Sigmoid colon (tissue), 7 donors: ENCODE measurements around the gene SULT2A1. TPM values are rescaled to one million over a fixed set of nuclear protein-coding genes. Genes with fewer than 3 reads are reported as not detected.

ENCODE experiments used
- DNase-seq: peaks from one replicate; pipeline ENCODE4 v3.0.0-alpha.2; 2019
- H3K27ac ChIP-seq, 4 donors: fragments of 200-600 bp; sonication (generic); one replicate each; pipeline ENCODE4 v1.5.1; 2016 to 2019; ENCODE audit warnings: mild to moderate bottlenecking in 1 of 4
- H3K27me3 ChIP-seq, 3 donors: fragments of 200-600 bp; sonication (generic); one replicate each; pipeline ENCODE4 v1.5.1; 2019; ENCODE audit warnings: mild to moderate bottlenecking in 1 of 3
- H3K36me3 ChIP-seq, 4 donors: fragments of 200-600 bp; sonication (generic); one replicate each; pipeline ENCODE4 v1.5.1; 2016 to 2019
- H3K4me1 ChIP-seq, 4 donors: fragments of 200-600 bp; sonication (generic); one replicate each; pipeline ENCODE4 v1.5.1; 2017 to 2019
- H3K4me3 ChIP-seq, 4 donors: fragments of 200-600 bp; sonication (generic); one replicate each; pipeline ENCODE4 v1.5.1; 2017 to 2019; ENCODE audit warnings: mild to moderate bottlenecking in 2 of 4, moderate library complexity in 1 of 4
- H3K9me3 ChIP-seq, 4 donors: fragments of 200-600 bp in 3 of 4; sonication (generic) in 3 of 4; one replicate each; pipeline versions ENCODE4 v1.5.1 to v1.6.1; 2013 to 2019
- EP300 ChIP-seq, 4 donors: sonication (generic); formaldehyde crosslinking; IDR thresholded peaks; one replicate each; pipeline ENCODE4 v1.6.1; 2017; ENCODE audit warnings: antibody characterized with exemption in 4 of 4
- POLR2A ChIP-seq, 2 donors: fragments of 450-650 bp; IDR thresholded peaks; one replicate each; pipeline ENCODE4 v1.6.1; 2016; ENCODE audit warnings: antibody characterized with exemption in 2 of 2, mild to moderate bottlenecking in 2 of 2, moderate library complexity in 2 of 2
- POLR2AphosphoS5 ChIP-seq, 4 donors: sonication (generic); formaldehyde crosslinking; IDR thresholded peaks; one replicate each; pipeline ENCODE4 v1.6.1; 2017; ENCODE audit warnings: antibody characterized with exemption in 4 of 4
- WGBS, 2 donors: extraction: QIAGEN DNeasy Blood & Tissue Kit; methylation state at CpG; one replicate each; pipeline ENCODE4 v1.1.7; 2013; 5-methylcytosine and 5-hydroxymethylcytosine counted together
- intact Hi-C: fragments of 100-400 bp; cut with DNase I; formaldehyde crosslinking; loops from one replicate; pipeline ENCODE4 v1.15.1; 2023
- polyA plus RNA-seq, 3 donors: library from polyadenylated mRNA; stranded (reverse); fragments of 200-250 nt; gene quantifications; one replicate each; pipeline ENCODE4 v1.2.3, GENCODE V29; 2013
- total RNA-seq, 4 donors: library from RNA; depleted of rRNA; stranded (reverse); fragments of >200 nt; gene quantifications; one replicate each; pipeline ENCODE4 v1.1.0, GENCODE V29; 2016
- TF ChIP-seq, protein P1 (sequence below), 4 experiments: fragments of 450-650 bp in 3 of 4; fragments of 200-600 bp in 1 of 4; IDR thresholded peaks; one replicate each; pipeline ENCODE4 v1.5.1; 2016 to 2019; ENCODE audit warnings: antibody characterized with exemption in 4 of 4, mild to moderate bottlenecking in 3 of 4, moderate library complexity in 2 of 4
- donor health status: healthy with polysubstance abuse.
- donor health status: Bipolar disorder and iron deficiency.
- donor health status: healthy.

SULT2A1 gene
- total and polyA plus RNA-seq, 7 donors: 0.07 to 0.23 TPM; not detected in 5

DNA sequence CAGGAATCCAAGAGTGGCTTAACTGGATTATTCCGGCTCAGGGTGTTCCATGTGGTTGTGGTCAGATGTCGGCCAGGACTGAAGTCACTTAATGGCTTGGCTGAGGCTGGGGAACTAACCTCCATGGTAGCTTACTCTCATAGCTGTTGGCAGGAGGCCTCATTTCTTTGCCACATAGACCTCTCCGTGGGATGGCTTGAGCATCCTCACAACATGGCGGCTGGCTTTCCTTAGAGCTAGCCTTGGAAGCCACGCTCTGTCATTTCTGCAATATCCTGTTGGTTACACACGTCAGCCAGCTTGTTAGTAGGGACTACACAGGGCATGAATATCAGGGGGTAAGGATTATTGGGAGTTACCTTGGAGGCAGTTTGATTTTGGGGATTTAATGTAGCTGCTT lies 59.3 kb downstream of the SULT2A1 start:
- WGBS, 2 donors: 91% methylated on average over 6 of the region's 6 CpGs
- intact Hi-C loops: no loop called here

DNA sequence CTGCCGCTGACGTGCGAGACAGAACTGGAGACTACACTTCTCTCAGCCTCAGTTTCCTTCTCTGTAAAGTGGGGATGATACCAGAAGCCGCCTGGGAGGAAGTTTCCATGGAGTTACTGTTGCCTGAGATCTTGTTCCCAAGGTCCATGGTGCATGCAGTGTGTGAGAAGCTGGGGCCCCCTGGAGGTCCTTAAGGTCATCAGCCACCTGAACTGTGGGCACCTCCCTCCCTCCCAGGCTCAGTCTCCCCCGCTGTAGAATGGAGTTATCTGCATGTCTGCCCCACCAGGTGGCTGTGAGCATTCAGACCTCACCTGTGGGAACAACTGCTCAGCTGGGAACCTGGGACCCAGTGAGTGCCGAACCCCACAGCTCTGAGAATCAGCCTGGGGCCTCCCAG lies 61.7 kb downstream of the SULT2A1 start:
- no peak for DNase-seq
- no peak overlapping the region for H3K4me3 ChIP-seq
- TF ChIP-seq EP300 (IDR thresholded peaks at IDR 0.05) (no peak), POLR2AphosphoS5 (IDR thresholded peaks at IDR 0.05) (no peak), POLR2A (IDR thresholded peaks at IDR 0.05) (no peak)
- TF ChIP-seq, protein P1, sequence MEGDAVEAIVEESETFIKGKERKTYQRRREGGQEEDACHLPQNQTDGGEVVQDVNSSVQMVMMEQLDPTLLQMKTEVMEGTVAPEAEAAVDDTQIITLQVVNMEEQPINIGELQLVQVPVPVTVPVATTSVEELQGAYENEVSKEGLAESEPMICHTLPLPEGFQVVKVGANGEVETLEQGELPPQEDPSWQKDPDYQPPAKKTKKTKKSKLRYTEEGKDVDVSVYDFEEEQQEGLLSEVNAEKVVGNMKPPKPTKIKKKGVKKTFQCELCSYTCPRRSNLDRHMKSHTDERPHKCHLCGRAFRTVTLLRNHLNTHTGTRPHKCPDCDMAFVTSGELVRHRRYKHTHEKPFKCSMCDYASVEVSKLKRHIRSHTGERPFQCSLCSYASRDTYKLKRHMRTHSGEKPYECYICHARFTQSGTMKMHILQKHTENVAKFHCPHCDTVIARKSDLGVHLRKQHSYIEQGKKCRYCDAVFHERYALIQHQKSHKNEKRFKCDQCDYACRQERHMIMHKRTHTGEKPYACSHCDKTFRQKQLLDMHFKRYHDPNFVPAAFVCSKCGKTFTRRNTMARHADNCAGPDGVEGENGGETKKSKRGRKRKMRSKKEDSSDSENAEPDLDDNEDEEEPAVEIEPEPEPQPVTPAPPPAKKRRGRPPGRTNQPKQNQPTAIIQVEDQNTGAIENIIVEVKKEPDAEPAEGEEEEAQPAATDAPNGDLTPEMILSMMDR (IDR thresholded peaks at IDR 0.05): no peak
- no peaks in the 10 kb centered on the region for H3K4me1 ChIP-seq
- no peaks in the 10 kb centered on the region for H3K36me3 ChIP-seq
- WGBS, 2 donors: 78 to 83% methylated on average over 6 of the region's 6 CpGs
- intact Hi-C loops: no loop called here
- no peak overlapping the region for H3K27ac ChIP-seq
- H3K27me3 ChIP-seq: peaks cover 0 to 33% (median 0%) of the 10 kb centered on the region in 3 donors
- peaks cover 0 to 3% (median 0%) of the 10 kb centered on the region in 4 donors for H3K9me3 ChIP-seq

More for the DNA sequence above, 59.3 kb downstream of the SULT2A1 start:
- H3K27me3 ChIP-seq: peaks cover 0 to 12% (median 0%) of the 10 kb centered on the region in 3 donors
- H3K27ac ChIP-seq: no peak overlapping the region
- peaks cover 0 to 3% (median 0%) of the 10 kb centered on the region in 4 donors for H3K9me3 ChIP-seq
- TF ChIP-seq POLR2A (IDR thresholded peaks at IDR 0.05): no peak
- no peak for TF ChIP-seq POLR2AphosphoS5 (IDR thresholded peaks at IDR 0.05)
- TF ChIP-seq EP300 (IDR thresholded peaks at IDR 0.05): no peak
- TF ChIP-seq, protein P1 (IDR thresholded peaks at IDR 0.05): no peak
- no peaks in the 10 kb centered on the region for H3K36me3 ChIP-seq
- DNase-seq: no peak
- no peaks in the 10 kb centered on the region for H3K4me1 ChIP-seq
- H3K4me3 ChIP-seq: no peak overlapping the region

DNA sequence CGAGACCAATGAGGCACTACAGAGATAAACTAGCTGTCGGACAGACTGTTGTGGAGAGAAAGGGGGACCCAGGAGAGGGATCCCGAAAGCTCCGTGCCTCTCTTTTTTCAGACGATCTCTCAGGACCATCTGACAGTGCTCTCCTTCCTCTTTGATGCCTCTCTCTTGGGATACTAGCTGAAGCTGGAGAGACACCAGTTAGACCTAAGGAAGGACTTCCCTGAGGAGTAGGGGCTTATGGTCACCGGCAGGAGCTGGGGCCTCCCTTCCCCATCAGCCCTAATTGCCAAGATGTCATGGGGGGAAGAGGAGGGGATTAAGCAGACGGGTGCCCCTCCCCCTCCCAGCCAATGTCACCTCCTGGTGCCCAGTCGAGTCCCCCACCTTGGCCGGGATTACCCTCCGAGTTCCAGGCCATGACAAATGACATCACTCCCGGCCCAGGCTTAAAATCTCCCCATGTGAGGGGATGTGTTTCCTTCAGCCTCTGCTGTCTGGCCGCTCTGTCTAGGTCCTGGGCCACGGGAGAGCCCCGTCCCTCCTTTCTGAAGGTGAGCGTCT lies 64.6 kb downstream of the SULT2A1 start, which contains the start of gene CRX:
Gene CRX, plus strand, starts transcription at position 478 of the 561 bp plus-strand sequence. CDS start 12,507 bp downstream, outside the sequence.
- WGBS, 2 donors: 36 to 47% methylated on average over 15 of the region's 15 CpGs
- TF ChIP-seq POLR2A (IDR thresholded peaks at IDR 0.05) (no peak), EP300 (IDR thresholded peaks at IDR 0.05) (no peak), POLR2AphosphoS5 (IDR thresholded peaks at IDR 0.05) (no peak)
- TF ChIP-seq, protein P1 (IDR thresholded peaks at IDR 0.05): no peak
- H3K36me3 ChIP-seq: no peaks in the 10 kb centered on the region
- peaks cover 0 to 44% (median 0%) of the 10 kb centered on the region in 3 donors for H3K27me3 ChIP-seq
- no peaks in the 10 kb centered on the region for H3K4me1 ChIP-seq
- intact Hi-C loops: no loop called here
- no peak within 1 kb of the TSS for H3K27ac ChIP-seq
- DNase-seq: no peak
- H3K4me3 ChIP-seq: no peak within 1 kb of the TSS
- no peaks in the 10 kb centered on the region for H3K9me3 ChIP-seq

Other genes with a start within 250 kb of the SULT2A1 start
- gene EHD2, start 172.9 kb downstream of the SULT2A1 start, total RNA-seq: 100 to 1,000 TPM in 1 of 4 donors, 10 to 100 TPM in 3; 41.8 to 184 (median 72.4) TPM
- gene EHD2, start 172.9 kb downstream of the SULT2A1 start, polyA plus RNA-seq: 10 to 100 TPM in 2 of 3 donors, 1 to 10 TPM in 1; 3.5 to 26.7 (median 10.8) TPM
- 100 to 1,000 TPM; 432 to 576 (median 557) TPM for gene NOP53, start 140.8 kb downstream of the SULT2A1 start, total RNA-seq
- gene NOP53, start 140.8 kb downstream of the SULT2A1 start, polyA plus RNA-seq: 100 to 1,000 TPM; 304 to 682 (median 589) TPM
- gene SELENOW, start 107.6 kb downstream of the SULT2A1 start, total RNA-seq: 1,000 to 10,000 TPM; 1,579 to 3,138 (median 2,179) TPM
- 100 to 1,000 TPM; 329 to 999 (median 792) TPM for gene SELENOW, start 107.6 kb downstream of the SULT2A1 start, polyA plus RNA-seq
- gene TPRX1, start 81.8 kb downstream of the SULT2A1 start, total RNA-seq: not detected
- not detected for gene TPRX1, start 81.8 kb downstream of the SULT2A1 start, polyA plus RNA-seq
- gene CRX, start 64.4 kb downstream of the SULT2A1 start, total RNA-seq: not detected
- gene CRX, start 64.4 kb downstream of the SULT2A1 start, polyA plus RNA-seq: 1 to 10 TPM in 1 of 3 donors, under 1 TPM in 1, not detected in 1; 0.60 to 1.2 TPM
- not detected for gene TPRX2, start 27.1 kb downstream of the SULT2A1 start, total RNA-seq
- gene TPRX2, start 27.1 kb downstream of the SULT2A1 start, polyA plus RNA-seq: not detected
- gene BSPH1, start 105.9 kb upstream of the SULT2A1 start, total RNA-seq: not detected
- gene BSPH1, start 105.9 kb upstream of the SULT2A1 start, polyA plus RNA-seq: not detected
- gene ELSPBP1, start 108.3 kb upstream of the SULT2A1 start, total RNA-seq: not detected
- not detected for gene ELSPBP1, start 108.3 kb upstream of the SULT2A1 start, polyA plus RNA-seq
- not detected for gene CABP5, start 157.8 kb upstream of the SULT2A1 start, total RNA-seq
- 10 to 100 TPM in 1 of 3 donors, not detected in 2; 22.8 TPM for gene CABP5, start 157.8 kb upstream of the SULT2A1 start, polyA plus RNA-seq
- 10 to 100 TPM; 11.8 to 18.5 (median 13.1) TPM for gene PLA2G4C, start 224.5 kb upstream of the SULT2A1 start, total RNA-seq
- gene PLA2G4C, start 224.5 kb upstream of the SULT2A1 start, polyA plus RNA-seq: 1 to 10 TPM in 2 of 3 donors, under 1 TPM in 1; 0.60 to 6.4 (median 6.0) TPM